PC-3 (cell line): ENCODE results near the gene LCNL1. TPM values are rescaled to one million over a fixed set of nuclear protein-coding genes. Genes with fewer than 3 reads are reported as not detected.
A peak's percentile ranks its signal among the peaks of the same experiment; 100 is the strongest.

ENCODE experiments used
- ATAC-seq: fragments of 200-7000 bp; cut with Tn5 transposase; 2 replicates; pipeline ENCODE4 v1.9.1; 2020; ENCODE audit warnings: mild to moderate bottlenecking, moderate library complexity
- BruUV-seq: library from RNA; stranded (reverse); fragments of 400-500 nt; replicated peaks from 2 replicates; lab custom pipeline; 2021; lab: Mats Ljungman, UMichigan
- CTCF ChIA-PET: fragments of 300-600 bp; sonication (Branson Sonifier 250); formaldehyde crosslinking; loops from one replicate; lab custom pipeline; 2022; ENCODE audit warnings: antibody characterized with exemption; lab: Charles Lee
- POLR2A ChIA-PET: fragments of 300-600 bp; sonication (Branson Sonifier 250); formaldehyde crosslinking; loops from one replicate; lab custom pipeline; 2022; ENCODE audit warnings: antibody characterized with exemption; ENCODE audit not compliant: unreplicated experiment; lab: Charles Lee
- DNase-seq: peaks from one replicate; pipeline ENCODE4 v3.0.0-alpha.2; 2015
- H2AFZ ChIP-seq: fragments of 300-600 bp; sonication (generic); 2 replicates; pipeline ENCODE4 v1.6.0; 2016; ENCODE audit warnings: antibody characterized with exemption, low read length
- H3F3A ChIP-seq: fragments of 300-600 bp; sonication (generic); one replicate; pipeline ENCODE4 v1.6.0; 2017; ENCODE audit warnings: antibody characterized with exemption, low read length, control low read depth, mild to moderate bottlenecking; ENCODE audit not compliant: unreplicated experiment
- H3K27ac ChIP-seq: fragments of 300-600 bp; sonication (generic); 2 replicates; pipeline ENCODE4 v1.5.1; 2016; ENCODE audit warnings: mild to moderate bottlenecking, low read length
- H3K27me3 ChIP-seq: fragments of 300-600 bp; sonication (generic); 2 replicates; pipeline ENCODE4 v1.6.1; 2016; ENCODE audit warnings: low read length, mixed read lengths
- H3K36me3 ChIP-seq: fragments of 300-600 bp; sonication (generic); 2 replicates; pipeline ENCODE4 v1.6.1; 2016; ENCODE audit warnings: low read depth, mixed run types, low read length, mixed read lengths
- H3K4me1 ChIP-seq: fragments of 300-600 bp; sonication (generic); 2 replicates; pipeline ENCODE4 v1.5.1; 2016; ENCODE audit warnings: low read length; ENCODE audit not compliant: insufficient read depth
- H3K4me2 ChIP-seq: fragments of 300-600 bp; sonication (generic); 2 replicates; pipeline ENCODE4 v1.6.0; 2016; ENCODE audit warnings: low read length
- H3K4me3 ChIP-seq: fragments of 300-600 bp; sonication (generic); 2 replicates; pipeline ENCODE4 v1.5.1; 2016; ENCODE audit warnings: mild to moderate bottlenecking, low read length, mixed read lengths
- H3K79me2 ChIP-seq: fragments of 300-600 bp; sonication (generic); 2 replicates; pipeline ENCODE4 v1.6.1; 2017; ENCODE audit warnings: low read length, mixed read lengths
- H3K9ac ChIP-seq: fragments of 300-600 bp; sonication (generic); 2 replicates; pipeline ENCODE4 v1.6.0; 2016; ENCODE audit warnings: mild to moderate bottlenecking, low read length
- H3K9me2 ChIP-seq: fragments of 300-600 bp; sonication (generic); replicated peaks from 2 replicates; pipeline ENCODE4 v1.6.1; 2016; ENCODE audit warnings: mixed run types, low read length, mixed read lengths
- H3K9me3 ChIP-seq: fragments of 300-600 bp; sonication (generic); 2 replicates; pipeline ENCODE4 v1.6.1; 2016; ENCODE audit warnings: low read length, mixed read lengths
- H4K20me1 ChIP-seq: fragments of 300-600 bp; sonication (generic); 2 replicates; pipeline ENCODE4 v1.6.1; 2016; ENCODE audit warnings: low read length, mixed read lengths
- EZH2 ChIP-seq: fragments of 300-600 bp; sonication (generic); IDR thresholded peaks from one replicate; pipeline ENCODE4 v1.6.1; 2017; ENCODE audit warnings: antibody characterized with exemption, mild to moderate bottlenecking, low read length; ENCODE audit not compliant: unreplicated experiment
- EZH2phosphoT487 ChIP-seq: fragments of 300-600 bp; sonication (generic); IDR thresholded peaks from 2 replicates; pipeline ENCODE4 v1.6.1; 2018; ENCODE audit warnings: mild to moderate bottlenecking, antibody characterized with exemption, low read length, borderline replicate concordance
- intact Hi-C: fragments of 100-400 bp; cut with micrococcal nuclease; formaldehyde crosslinking; loops from 2 replicates; pipeline ENCODE4 v1.9.0; 2023
- total RNA-seq: library from RNA; depleted of rRNA; stranded (reverse); fragments of >200 nt; gene quantifications from 2 replicates; pipeline ENCODE4 v1.2.3, GENCODE V29; 2014
- TF ChIP-seq, protein P1 (sequence below): fragments of 300-600 bp; sonication (generic); conservative IDR thresholded peaks from 2 replicates; pipeline ENCODE4 v1.5.1; 2017; ENCODE audit warnings: antibody characterized with exemption, low read depth, mild to moderate bottlenecking, low read length

LCNL1 gene
- total RNA-seq, 1 experiment from 2014 or later: not detected

DNA sequence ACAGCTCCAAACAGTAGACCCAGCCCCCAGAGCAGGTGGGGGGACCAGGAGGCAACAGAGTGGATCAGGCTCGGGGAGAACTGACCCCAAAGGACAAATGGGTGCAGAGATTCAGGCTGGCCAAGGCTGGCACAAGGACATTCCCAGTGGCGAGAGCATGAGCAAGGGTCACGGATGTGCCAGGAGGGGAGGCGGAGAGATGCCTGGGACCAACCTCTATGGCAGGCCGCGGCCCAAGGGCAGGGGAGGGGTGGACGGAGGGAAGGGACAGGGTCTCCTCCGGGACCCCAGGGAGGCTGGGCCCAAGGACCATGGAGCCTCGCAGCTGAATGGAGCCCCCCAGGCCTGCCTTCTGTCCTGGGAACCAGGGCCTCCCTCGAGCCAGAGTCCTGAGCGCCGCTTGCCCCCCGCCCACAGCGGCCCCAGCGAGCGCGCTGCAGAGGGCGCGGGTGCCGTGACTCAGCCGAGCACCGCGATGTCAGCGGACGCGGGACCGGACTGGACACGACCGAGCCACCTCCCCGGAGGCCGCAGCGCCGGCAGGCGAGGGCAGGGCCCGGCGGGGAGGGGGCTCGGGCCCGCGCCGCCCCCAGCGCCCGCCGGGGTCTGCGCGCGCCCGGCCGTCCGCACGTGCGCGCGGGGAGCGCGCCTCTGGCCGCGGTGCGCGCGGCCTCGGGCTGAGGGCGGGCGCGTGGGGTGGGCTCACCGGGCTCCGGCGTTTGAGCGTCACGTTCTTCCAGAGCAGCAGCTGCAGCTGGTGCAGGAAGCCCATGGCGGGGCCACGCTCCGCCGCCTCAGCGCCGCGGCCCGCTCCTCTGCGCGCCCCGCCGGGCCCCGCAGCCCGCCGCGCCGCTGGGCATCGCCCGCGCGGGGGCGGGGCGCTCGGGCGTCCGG is 44.8 kb downstream of the LCNL1 start, which contains the start of gene ABCA2:
TSS of gene ABCA2 (minus strand) at position 869 of the 894 bp plus-strand sequence. CDS start at position 772, 97 bp downstream.
- Histone ChIP-seq H3K27me3 (no peaks in the 10 kb centered on the region), H3K36me3 (no peaks in the 10 kb centered on the region), H3K79me2 (peaks cover 12% of the 10 kb centered on the region; the same call in 1 of the 2 replicates), H3K9ac (0 out of 2 replicates have a peak within 1 kb of the TSS, but pooled peaks have one; percentile 25), H3K27ac (no peak within 1 kb of the TSS), H3K9me2 (no peaks in the 10 kb centered on the region), H3F3A (no peaks in the 10 kb centered on the region), H2AFZ (peak within 1 kb of the TSS; percentile 95), H3K4me3 (peak within 1 kb of the TSS; percentile 68), H4K20me1 (no peaks in the 10 kb centered on the region), H3K4me1 (peaks cover 13% of the 10 kb centered on the region; the same call in 1 of the 2 replicates), H3K9me3 (no peaks in the 10 kb centered on the region), H3K4me2 (peak within 1 kb of the TSS; percentile 97)
- TF ChIP-seq, protein P1, sequence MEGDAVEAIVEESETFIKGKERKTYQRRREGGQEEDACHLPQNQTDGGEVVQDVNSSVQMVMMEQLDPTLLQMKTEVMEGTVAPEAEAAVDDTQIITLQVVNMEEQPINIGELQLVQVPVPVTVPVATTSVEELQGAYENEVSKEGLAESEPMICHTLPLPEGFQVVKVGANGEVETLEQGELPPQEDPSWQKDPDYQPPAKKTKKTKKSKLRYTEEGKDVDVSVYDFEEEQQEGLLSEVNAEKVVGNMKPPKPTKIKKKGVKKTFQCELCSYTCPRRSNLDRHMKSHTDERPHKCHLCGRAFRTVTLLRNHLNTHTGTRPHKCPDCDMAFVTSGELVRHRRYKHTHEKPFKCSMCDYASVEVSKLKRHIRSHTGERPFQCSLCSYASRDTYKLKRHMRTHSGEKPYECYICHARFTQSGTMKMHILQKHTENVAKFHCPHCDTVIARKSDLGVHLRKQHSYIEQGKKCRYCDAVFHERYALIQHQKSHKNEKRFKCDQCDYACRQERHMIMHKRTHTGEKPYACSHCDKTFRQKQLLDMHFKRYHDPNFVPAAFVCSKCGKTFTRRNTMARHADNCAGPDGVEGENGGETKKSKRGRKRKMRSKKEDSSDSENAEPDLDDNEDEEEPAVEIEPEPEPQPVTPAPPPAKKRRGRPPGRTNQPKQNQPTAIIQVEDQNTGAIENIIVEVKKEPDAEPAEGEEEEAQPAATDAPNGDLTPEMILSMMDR: no peak
- TF ChIP-seq EZH2 (no peak), EZH2phosphoT487 (no peak)
- CTCF ChIA-PET: no interaction called here
- POLR2A ChIA-PET: no interaction called here
- no TSS peak for BruUV-seq
- ATAC-seq (peak; percentile 27), DNase-seq (peak; percentile 23)
- intact Hi-C loops: loop anchor here (5.0 kb wide), 1 partner anchor 125 kb away; no protein-coding TSS in a partner anchor

DNA sequence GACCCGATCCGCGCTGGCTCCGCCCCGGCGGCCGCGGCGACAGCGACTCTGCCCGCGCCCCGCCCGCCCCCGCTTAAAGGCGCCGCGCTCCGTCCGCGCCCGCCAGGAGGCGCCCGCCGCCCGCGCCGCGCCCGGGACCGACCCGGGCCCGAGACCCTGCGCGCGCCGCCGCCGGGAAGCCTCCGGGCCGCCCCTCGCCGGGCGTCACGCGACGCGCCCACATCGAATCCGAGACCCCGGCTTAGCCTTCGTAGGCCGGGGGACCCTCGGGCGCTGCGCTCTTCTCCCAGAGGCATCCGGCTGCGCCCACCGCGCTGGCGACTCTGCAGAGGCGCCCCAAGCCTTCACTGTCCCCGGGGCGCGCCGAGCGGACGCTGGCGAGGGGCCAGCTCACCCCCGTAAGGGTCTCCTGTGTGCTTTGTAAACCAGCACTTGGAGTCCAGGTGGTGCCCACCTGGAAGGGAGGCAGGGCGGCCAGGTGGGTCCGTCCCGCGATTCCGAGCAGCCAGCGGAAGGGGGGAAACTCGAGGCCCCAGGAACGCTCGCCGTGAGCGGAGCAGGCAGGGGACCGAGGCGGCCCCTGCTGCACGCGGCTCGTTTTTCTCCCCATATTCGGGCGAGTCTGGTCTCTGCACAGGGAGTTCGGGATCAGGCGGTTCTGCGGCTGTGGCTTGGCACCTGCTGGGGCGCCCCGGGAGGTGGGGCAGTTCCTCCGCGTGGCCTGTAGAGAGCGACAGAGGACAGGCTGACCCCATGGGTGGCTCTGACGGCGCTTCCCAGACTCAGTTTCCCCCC is 45.7 kb downstream of the LCNL1 start:
- peak overlapping the region; percentile 97 for H3K4me2 ChIP-seq
- no peaks in the 10 kb centered on the region for H3K27me3 ChIP-seq
- no peaks in the 10 kb centered on the region for H3K36me3 ChIP-seq
- H3K9ac ChIP-seq: 0 out of 2 replicates have a peak overlapping the region, but pooled peaks have one; percentile 25
- peak; percentile 61 for DNase-seq
- intact Hi-C loops: loop anchor here (5.0 kb wide), 1 partner anchor 126 kb away; no protein-coding TSS in a partner anchor
- POLR2A ChIA-PET: interaction anchor here (0.5 kb wide), 1 partner anchor 238 kb away, joined by 4 read pairs; the partner anchor contains the start of gene TMEM141
- H3K4me3 ChIP-seq: peak overlapping the region; percentile 68
- TF ChIP-seq, protein P1: no peak; the same call in 1 of the 2 replicates
- TF ChIP-seq EZH2phosphoT487 (no peak), EZH2 (no peak)
- H4K20me1 ChIP-seq: no peaks in the 10 kb centered on the region
- BruUV-seq: no TSS peak
- no peaks in the 10 kb centered on the region for H3K9me3 ChIP-seq
- H3K9me2 ChIP-seq: no peaks in the 10 kb centered on the region
- CTCF ChIA-PET: interaction anchor here (0.6 to 1.3 kb wide), 5 partner anchors 18 to 267 kb away, joined by 3 to 6 read pairs (median 4); partner anchors contain the start of genes NPDC1 and PAXX
- H2AFZ ChIP-seq: peak overlapping the region; percentile 95
- H3K79me2 ChIP-seq: peaks cover 12% of the 10 kb centered on the region; the same call in 1 of the 2 replicates
- no peak overlapping the region for H3K27ac ChIP-seq
- peak; percentile 67 for ATAC-seq
- no peaks in the 10 kb centered on the region for H3F3A ChIP-seq
- H3K4me1 ChIP-seq: peaks cover 13% of the 10 kb centered on the region; the same call in 1 of the 2 replicates
